Ovary (tissue), 9 donors: ENCODE measurements around the gene ENTPD2. TPM values are rescaled to one million over a fixed set of nuclear protein-coding genes. Genes with fewer than 3 reads are reported as not detected.

Experiments used
- DNase-seq, 5 donors: peaks; one replicate each; pipeline ENCODE4 v3.0.0-alpha.2; 2019 to 2020
- H3K27ac ChIP-seq, 2 donors: fragments of 200-600 bp; one replicate each; pipeline versions ENCODE4 v1.5.1 to v1.8.0; 2019 to 2022
- H3K27me3 ChIP-seq: fragments of 200-600 bp; one replicate; pipeline ENCODE4 v1.8.0; 2022
- H3K36me3 ChIP-seq: fragments of 200-600 bp; sonication (generic); one replicate; pipeline ENCODE4 v1.5.1; 2019
- H3K4me1 ChIP-seq: one replicate; pipeline ENCODE4 v1.8.1; 2013; ENCODE audit warnings: mild to moderate bottlenecking, moderate library complexity; ENCODE audit not compliant: insufficient read depth
- H3K4me3 ChIP-seq: fragments of 200-600 bp; sonication (generic); one replicate; pipeline ENCODE4 v1.5.1; 2017
- H3K9me3 ChIP-seq, 2 donors: fragments of 200-600 bp in 1 of 2; sonication (generic) in 1 of 2; one replicate each; pipeline versions ENCODE4 v1.5.1 to v1.8.1; 2013 to 2019; ENCODE audit warnings: mild to moderate bottlenecking in 1 of 2, moderate library complexity in 1 of 2
- EP300 ChIP-seq: sonication (generic); formaldehyde crosslinking; IDR thresholded peaks from one replicate; pipeline ENCODE4 v1.6.1; 2017; ENCODE audit warnings: antibody characterized with exemption
- POLR2A ChIP-seq: fragments of 450-650 bp; IDR thresholded peaks from one replicate; pipeline ENCODE4 v1.6.1; 2017; ENCODE audit warnings: antibody characterized with exemption, mild to moderate bottlenecking, moderate library complexity
- WGBS, 3 donors: extraction: QIAGEN DNeasy Blood & Tissue Kit in 1 of 3; methylation state at CpG; one replicate each; pipeline versions ENCODE4 v1.1.5 to v1.1.7; 2013 to 2017; 5-methylcytosine and 5-hydroxymethylcytosine counted together
- intact Hi-C, 4 donors: fragments of 100-400 bp; cut with DNase I; formaldehyde crosslinking; loops; one replicate each; pipeline versions ENCODE4 v1.11.0 to v1.15.1; 2022 to 2023
- polyA plus RNA-seq, 2 donors: library from polyadenylated mRNA; stranded (reverse); fragments of 200-250 nt in 1 of 2; fragments of 350-450 nt in 1 of 2; fragmentation: Illumina TruSeq in 1 of 2; extraction: RNeasy Lipid Tissue Mini Kit (QIAGEN cat#74804) in 1 of 2; gene quantifications; one replicate each; pipeline ENCODE4 v1.2.3, GENCODE V29; 2013 to 2014
- total RNA-seq, 7 donors: library from RNA; depleted of rRNA in 2 of 7; stranded (reverse); fragments of >200 nt in 2 of 7; fragmentation: NEBNext Ultra II Directional in 3 of 7; extraction: Animal tissue kit (Norgen Biotek cat#: 25700) in 3 of 7; gene quantifications; one replicate each; pipeline versions ENCODE4 v1.1.0 to v1.2.4, GENCODE V29; 2016 to 2023
- TF ChIP-seq, protein P1 (sequence below), 3 donors: fragments of 450-650 bp in 2 of 3; fragments of 200-600 bp in 1 of 3; IDR thresholded peaks; one replicate each; pipeline versions ENCODE4 v1.5.1 to v1.8.0; 2016 to 2022; ENCODE audit warnings: antibody characterized with exemption in 3 of 3, mild to moderate bottlenecking in 1 of 3
- donor health status: DM: no; HTN: no; CAD: no; lungs with moderate emphysema.
- donor health status: DM: no; HTN: no; CAD: no.
- donor health status: Bipolar disorder and iron deficiency.
- donor health status: DM: yes; HTN: yes; CAD: no.
- donor health status: DM: no; HTN: no; CAD: no.
- donor health status: DM: yes; HTN: yes; CAD: no.

Gene ENTPD2
- total and polyA plus RNA-seq, 9 donors = 0.12 to 5.1 (median 0.87) TPM

DNA sequence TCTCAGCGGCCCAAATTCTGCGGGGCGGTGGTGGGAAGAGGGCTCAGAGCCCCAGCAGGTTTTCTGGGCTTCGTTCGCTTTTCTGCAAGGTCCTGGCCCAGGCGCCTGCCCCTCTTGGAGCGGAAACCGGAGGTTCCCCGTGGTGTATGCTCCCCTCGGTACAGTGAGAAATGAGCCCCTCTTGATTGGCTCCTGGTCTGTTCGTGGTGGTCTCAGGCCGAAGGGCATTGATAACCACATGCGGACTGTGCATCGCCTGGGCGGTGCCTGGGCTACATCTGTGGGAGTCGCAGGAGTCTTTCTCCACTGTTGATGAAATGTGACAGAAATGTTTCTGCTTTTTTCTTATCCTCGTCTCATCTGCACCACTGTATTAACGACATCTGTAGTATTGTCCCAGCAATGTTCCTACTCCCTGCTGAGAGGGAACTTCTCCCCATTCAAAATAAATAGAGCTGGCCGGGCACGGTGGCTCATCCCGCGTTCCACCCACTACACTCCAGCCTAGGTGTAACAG, 33.6 kb upstream of the ENTPD2 start:
- 9 to 10% (median 10%) methylated on average over 22 of the region's 22 CpGs for WGBS, 3 donors
- H3K36me3 ChIP-seq = no peaks in the 10 kb centered on the region
- H3K4me1 ChIP-seq = peaks cover 9% of the 10 kb centered on the region
- intact Hi-C loops = no loop called here
- H3K4me3 ChIP-seq = peak overlapping the region; percentile 82
- H3K9me3 ChIP-seq = no peaks in the 10 kb centered on the region
- peak overlapping the region; percentile 3 to 68 for H3K27ac ChIP-seq
- no peaks in the 10 kb centered on the region for H3K27me3 ChIP-seq
- DNase-seq = no peak
- TF ChIP-seq EP300 (no peak), POLR2A (no peak)

DNA sequence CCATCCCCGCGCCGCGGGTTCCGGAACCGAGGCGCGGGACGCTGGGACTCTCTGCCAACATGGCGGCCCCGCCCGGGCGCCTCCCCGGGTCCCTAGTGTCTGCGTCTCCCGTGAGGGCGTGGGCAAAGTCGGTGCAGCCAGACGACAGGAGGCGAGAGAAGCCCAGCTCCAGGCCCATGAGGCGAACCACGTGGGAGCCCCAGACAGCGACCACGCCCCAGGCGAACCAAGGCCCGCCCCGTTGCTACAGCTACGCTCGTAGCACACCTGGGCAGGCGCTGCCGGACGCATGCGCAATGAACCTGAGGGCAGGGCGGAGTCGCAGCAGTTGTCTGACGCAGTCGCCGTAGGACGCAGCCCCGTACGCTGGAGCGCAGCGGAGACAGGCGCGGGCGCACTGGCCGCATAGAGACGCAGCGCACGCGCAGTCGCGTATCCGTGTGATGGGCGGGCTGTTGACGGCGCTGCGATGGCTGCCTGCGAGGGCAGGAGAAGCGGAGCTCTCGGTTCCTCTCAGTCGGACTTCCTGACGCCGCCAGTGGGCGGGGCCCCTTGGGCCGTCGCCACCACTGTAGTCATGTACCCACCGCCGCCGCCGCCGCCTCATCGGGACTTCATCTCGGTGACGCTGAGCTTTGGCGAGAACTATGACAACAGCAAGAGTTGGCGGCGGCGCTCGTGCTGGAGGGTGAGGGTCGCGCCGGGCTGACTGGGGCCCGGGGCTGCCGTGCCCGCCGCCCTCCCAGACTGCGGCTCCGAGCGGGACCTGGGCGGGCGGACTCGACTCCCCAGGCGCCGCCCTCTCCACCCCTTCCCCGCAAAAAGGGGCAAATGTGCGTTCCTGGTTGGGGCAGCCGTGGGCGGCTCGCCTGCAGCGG, 32.9 kb upstream of the ENTPD2 start, which contains the start of gene MAN1B1:
TSS of gene MAN1B1 (plus strand) at position 455 of the 878 bp plus-strand sequence. CDS start at position 470, 15 bp downstream.
- intact Hi-C loops = no loop called here
- peaks cover 9% of the 10 kb centered on the region for H3K4me1 ChIP-seq
- 0 to 1% (median 0%) methylated on average over 33 to 101 of the region's 101 CpGs for WGBS, 3 donors

DNA sequence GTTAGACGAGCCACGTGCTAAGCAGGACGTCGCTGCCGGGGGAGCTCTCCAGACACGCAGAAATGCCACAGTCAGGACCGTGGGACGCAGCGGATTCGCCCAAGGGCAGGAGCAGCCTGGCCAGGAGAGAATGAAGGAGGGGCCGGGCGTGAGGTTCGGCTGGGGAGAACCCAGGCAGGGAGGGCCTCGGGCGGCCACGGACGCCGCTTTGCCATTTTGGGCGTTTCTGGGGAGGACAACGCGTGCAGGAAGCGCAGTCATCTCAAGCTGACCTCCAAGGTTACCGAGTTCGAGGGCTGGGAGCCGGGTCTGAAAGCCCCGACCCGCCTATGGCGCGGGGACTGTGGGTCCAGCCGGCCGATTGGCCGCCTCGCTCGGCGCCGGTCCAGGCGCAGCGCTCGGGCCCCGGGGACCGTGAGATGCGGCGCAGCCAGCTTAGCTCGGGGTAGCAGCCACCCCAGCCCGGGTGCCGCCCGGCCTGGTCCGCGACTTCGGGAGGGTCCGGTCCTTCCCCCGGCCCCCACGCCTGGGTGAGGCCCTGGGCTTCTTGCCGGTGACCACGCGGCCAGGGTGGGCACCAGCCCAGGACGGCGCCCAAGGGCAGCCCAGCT, 32.2 kb upstream of the ENTPD2 start:
- peaks cover 9% of the 10 kb centered on the region for H3K4me1 ChIP-seq
- intact Hi-C loops = no loop called here
- H3K4me3 ChIP-seq = peak overlapping the region; percentile 82
- H3K9me3 ChIP-seq = no peaks in the 10 kb centered on the region
- H3K27me3 ChIP-seq = no peaks in the 10 kb centered on the region
- no peak for TF ChIP-seq POLR2A
- TF ChIP-seq, protein P1, sequence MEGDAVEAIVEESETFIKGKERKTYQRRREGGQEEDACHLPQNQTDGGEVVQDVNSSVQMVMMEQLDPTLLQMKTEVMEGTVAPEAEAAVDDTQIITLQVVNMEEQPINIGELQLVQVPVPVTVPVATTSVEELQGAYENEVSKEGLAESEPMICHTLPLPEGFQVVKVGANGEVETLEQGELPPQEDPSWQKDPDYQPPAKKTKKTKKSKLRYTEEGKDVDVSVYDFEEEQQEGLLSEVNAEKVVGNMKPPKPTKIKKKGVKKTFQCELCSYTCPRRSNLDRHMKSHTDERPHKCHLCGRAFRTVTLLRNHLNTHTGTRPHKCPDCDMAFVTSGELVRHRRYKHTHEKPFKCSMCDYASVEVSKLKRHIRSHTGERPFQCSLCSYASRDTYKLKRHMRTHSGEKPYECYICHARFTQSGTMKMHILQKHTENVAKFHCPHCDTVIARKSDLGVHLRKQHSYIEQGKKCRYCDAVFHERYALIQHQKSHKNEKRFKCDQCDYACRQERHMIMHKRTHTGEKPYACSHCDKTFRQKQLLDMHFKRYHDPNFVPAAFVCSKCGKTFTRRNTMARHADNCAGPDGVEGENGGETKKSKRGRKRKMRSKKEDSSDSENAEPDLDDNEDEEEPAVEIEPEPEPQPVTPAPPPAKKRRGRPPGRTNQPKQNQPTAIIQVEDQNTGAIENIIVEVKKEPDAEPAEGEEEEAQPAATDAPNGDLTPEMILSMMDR (IDR thresholded peaks at IDR 0.05) = no peak
- TF ChIP-seq EP300 = no peak
- H3K36me3 ChIP-seq = no peaks in the 10 kb centered on the region
- peak overlapping the region; percentile 55 to 68 for H3K27ac ChIP-seq
- 1 to 2% (median 2%) methylated on average over 26 to 58 of the region's 58 CpGs for WGBS, 3 donors
- DNase-seq = peak in 3 of 5 donors; percentile 37 to 57 (median 45)

More for the DNA sequence above, 32.9 kb upstream of the ENTPD2 start, which contains the start of gene MAN1B1:
- peak; percentile 97 to 99 (median 98) for DNase-seq
- Histone ChIP-seq H3K27ac (peak within 1 kb of the TSS; percentile 55 to 68), H3K27me3 (no peaks in the 10 kb centered on the region), H3K9me3 (no peaks in the 10 kb centered on the region), H3K36me3 (no peaks in the 10 kb centered on the region), H3K4me3 (peak within 1 kb of the TSS; percentile 82)
- TF ChIP-seq, protein P1 (IDR thresholded peaks at IDR 0.05) = no peak
- TF ChIP-seq EP300 = no peak
- peak; percentile 87 for TF ChIP-seq POLR2A

DNA sequence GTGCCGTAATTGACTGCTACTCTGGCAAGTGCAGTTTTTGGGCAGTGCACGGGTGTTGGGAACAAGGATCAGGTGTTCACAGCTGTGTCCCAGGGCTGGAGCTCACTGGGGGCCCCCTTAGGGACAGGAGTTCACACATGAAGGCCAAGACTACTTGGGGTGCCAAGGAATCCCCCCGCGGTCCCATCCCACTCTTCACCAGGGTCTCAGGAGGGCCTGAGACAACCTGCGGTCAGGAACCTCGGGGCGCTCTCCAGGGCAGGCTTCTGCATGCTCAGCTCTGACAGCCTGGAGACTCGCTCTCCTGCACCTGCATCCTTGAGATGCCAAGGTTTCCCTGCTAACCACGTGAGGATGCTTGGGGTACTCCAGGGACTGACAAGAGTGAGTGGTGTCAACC, 30.7 kb upstream of the ENTPD2 start:
- H3K27ac ChIP-seq = no peak overlapping the region
- H3K4me3 ChIP-seq = no peak overlapping the region
- 66 to 77% (median 67%) methylated on average over 9 of the region's 9 CpGs for WGBS, 3 donors
- TF ChIP-seq POLR2A (no peak), EP300 (no peak)
- TF ChIP-seq, protein P1 (IDR thresholded peaks at IDR 0.05) = no peak
- peak in 1 of 5 donors; percentile 33 for DNase-seq
- no peaks in the 10 kb centered on the region for H3K36me3 ChIP-seq
- intact Hi-C loops = no loop called here
- H3K27me3 ChIP-seq = no peaks in the 10 kb centered on the region
- no peaks in the 10 kb centered on the region for H3K9me3 ChIP-seq
- H3K4me1 ChIP-seq = peaks cover 9% of the 10 kb centered on the region
